Midbrain (tissue), 1 donor: Measurements from ENCODE around the gene KBTBD13.

Experiments used
- DNase-seq: peaks from one replicate; lab custom pipeline; 2025; lab: John Stamatoyannopoulos, UW

Gene KBTBD13

GRCh38 chr15:65115086-65115485 is 38.5 kb downstream of the KBTBD13 start, which contains the start of gene UBAP1L:
Gene UBAP1L, minus strand, starts transcription at chr15:65115200. Its CDS starts 8,985 bp downstream, at chr15:65106215.
- DNase-seq: no peak

GRCh38 chr15:65115542-65115941 is 39.0 kb downstream of the KBTBD13 start:
- no peak for DNase-seq
